SJCRH30 (cell line): Measurements from ENCODE around the gene OR5B21. TPM values are rescaled to one million over a fixed set of nuclear protein-coding genes. Genes with fewer than 3 reads are reported as not detected.

ENCODE experiments used
- DNase-seq, 2 experiments: peaks; one replicate each; pipeline ENCODE4 v3.0.0-alpha.2; 2015 to 2020
- H3K27ac ChIP-seq: fragments of 250-450 bp; sonication (Bioruptor Pico); 2 replicates; pipeline ENCODE4 v1.5.1; 2020; ENCODE audit warnings: mild to moderate bottlenecking, moderate library complexity
- H3K27me3 ChIP-seq: fragments of 250-450 bp; sonication (Bioruptor Pico); 2 replicates; pipeline ENCODE4 v1.5.1; 2020; ENCODE audit warnings: mild to moderate bottlenecking, moderate library complexity
- H3K36me3 ChIP-seq: fragments of 250-450 bp; sonication (Bioruptor Pico); 2 replicates; pipeline ENCODE4 v1.5.1; 2020; ENCODE audit warnings: mild to moderate bottlenecking, moderate library complexity
- H3K4me1 ChIP-seq: fragments of 250-450 bp; sonication (Bioruptor Pico); 2 replicates; pipeline ENCODE4 v1.5.1; 2020; ENCODE audit warnings: mild to moderate bottlenecking, moderate library complexity
- H3K4me3 ChIP-seq: fragments of 250-450 bp; sonication (Bioruptor Pico); 2 replicates; pipeline ENCODE4 v1.5.1; 2020; ENCODE audit warnings: mild to moderate bottlenecking, moderate library complexity
- H3K9me3 ChIP-seq: fragments of 250-450 bp; sonication (Bioruptor Pico); replicated peaks from 2 replicates; pipeline ENCODE4 v1.5.1; 2020; ENCODE audit warnings: mild to moderate bottlenecking, moderate library complexity
- total RNA-seq: library from RNA; depleted of rRNA; stranded (reverse); fragments of >200 nt; shearing (Covaris generic); gene quantifications from 2 replicates; pipeline ENCODE4 v1.2.3, GENCODE V29; 2014; rRNA removed

OR5B21 gene
- not detected in 2 replicates for total RNA-seq

- Histone ChIP-seq H3K27me3 (no peaks in the 10 kb centered on the region), H3K9me3 (no peaks in the 10 kb centered on the region), H3K27ac (no peak within 1 kb of the TSS), H3K4me1 (no peaks in the 10 kb centered on the region), H3K36me3 (no peaks in the 10 kb centered on the region), H3K4me3 (no peak within 1 kb of the TSS)
- DNase-seq: no peak
Measured at GRCh38 chr11:58508005-58508404, at the start of gene OR5B21. OR5B21 (minus strand) TSS chr11:58508105; CDS start chr11:58508105, 0 bp downstream.

- DNase-seq: no peak
- Histone ChIP-seq H3K27me3 (no peaks in the 10 kb centered on the region), H3K36me3 (no peaks in the 10 kb centered on the region), H3K9me3 (no peaks in the 10 kb centered on the region), H3K27ac (no peak overlapping the region), H3K4me3 (no peak overlapping the region), H3K4me1 (no peaks in the 10 kb centered on the region)
Measured at GRCh38 chr11:58549644-58550043, 41.7 kb upstream of the OR5B21 start.

GRCh38 chr11:58546841-58547240, 38.9 kb upstream of the OR5B21 start:
- H3K36me3 ChIP-seq: no peaks in the 10 kb centered on the region
- no peak overlapping the region for H3K27ac ChIP-seq
- H3K4me3 ChIP-seq: no peak overlapping the region
- no peak for DNase-seq
- H3K27me3 ChIP-seq: no peaks in the 10 kb centered on the region
- H3K4me1 ChIP-seq: no peaks in the 10 kb centered on the region
- H3K9me3 ChIP-seq: no peaks in the 10 kb centered on the region

- no peak overlapping the region for H3K27ac ChIP-seq
Measured at GRCh38 chr11:58531865-58532341, 24.0 kb upstream of the OR5B21 start.

GRCh38 chr11:58530236-58530635, 22.3 kb upstream of the OR5B21 start:
- no peak for DNase-seq
- H3K4me3 ChIP-seq: no peak overlapping the region
- no peaks in the 10 kb centered on the region for H3K36me3 ChIP-seq
- no peaks in the 10 kb centered on the region for H3K4me1 ChIP-seq
- no peaks in the 10 kb centered on the region for H3K9me3 ChIP-seq
- no peak overlapping the region for H3K27ac ChIP-seq
- H3K27me3 ChIP-seq: no peaks in the 10 kb centered on the region

More at GRCh38 chr11:58531865-58532341, 24.0 kb upstream of the OR5B21 start:
- no peaks in the 10 kb centered on the region for H3K4me1 ChIP-seq
- H3K4me3 ChIP-seq: no peak overlapping the region
- no peaks in the 10 kb centered on the region for H3K27me3 ChIP-seq
- no peak for DNase-seq
- no peaks in the 10 kb centered on the region for H3K36me3 ChIP-seq
- H3K9me3 ChIP-seq: no peaks in the 10 kb centered on the region

GRCh38 chr11:58527429-58527828, 19.5 kb upstream of the OR5B21 start:
- Histone ChIP-seq H3K4me3 (no peak overlapping the region), H3K9me3 (no peaks in the 10 kb centered on the region), H3K36me3 (no peaks in the 10 kb centered on the region), H3K27ac (no peak overlapping the region), H3K4me1 (no peaks in the 10 kb centered on the region), H3K27me3 (no peaks in the 10 kb centered on the region)
- DNase-seq: no peak

GRCh38 chr11:58526721-58527120, 18.8 kb upstream of the OR5B21 start:
- 0 out of 2 replicates have a peak, but pooled peaks cover 2% of the 10 kb centered on the region for H3K27me3 ChIP-seq
- no peaks in the 10 kb centered on the region for H3K9me3 ChIP-seq
- DNase-seq: no peak
- H3K4me1 ChIP-seq: no peaks in the 10 kb centered on the region
- H3K36me3 ChIP-seq: no peaks in the 10 kb centered on the region
- no peak overlapping the region for H3K27ac ChIP-seq
- H3K4me3 ChIP-seq: no peak overlapping the region

- no peaks in the 10 kb centered on the region for H3K36me3 ChIP-seq
- no peak overlapping the region for H3K4me3 ChIP-seq
- no peak overlapping the region for H3K27ac ChIP-seq
- no peaks in the 10 kb centered on the region for H3K4me1 ChIP-seq
- no peaks in the 10 kb centered on the region for H3K9me3 ChIP-seq
- H3K27me3 ChIP-seq: 0 out of 2 replicates have a peak, but pooled peaks cover 2% of the 10 kb centered on the region
- DNase-seq: no peak
Measured at GRCh38 chr11:58525037-58525614, 17.2 kb upstream of the OR5B21 start.

GRCh38 chr11:58524232-58525036, 16.5 kb upstream of the OR5B21 start:
- peak; percentile 47 to 78 for DNase-seq
- H3K27me3 ChIP-seq: 0 out of 2 replicates have a peak, but pooled peaks cover 2% of the 10 kb centered on the region
- H3K27ac ChIP-seq: no peak overlapping the region
- no peaks in the 10 kb centered on the region for H3K4me1 ChIP-seq
- H3K36me3 ChIP-seq: no peaks in the 10 kb centered on the region
- no peak overlapping the region for H3K4me3 ChIP-seq
- H3K9me3 ChIP-seq: no peaks in the 10 kb centered on the region

- no peaks in the 10 kb centered on the region for H3K4me1 ChIP-seq
- no peaks in the 10 kb centered on the region for H3K36me3 ChIP-seq
- no peak overlapping the region for H3K27ac ChIP-seq
- peak; percentile 27 to 66 for DNase-seq
- no peak overlapping the region for H3K4me3 ChIP-seq
- H3K9me3 ChIP-seq: no peaks in the 10 kb centered on the region
- H3K27me3 ChIP-seq: no peaks in the 10 kb centered on the region
Measured at GRCh38 chr11:58513747-58514367, 6.0 kb upstream of the OR5B21 start.

- Histone ChIP-seq H3K27me3 (no peaks in the 10 kb centered on the region), H3K36me3 (no peaks in the 10 kb centered on the region), H3K4me1 (no peaks in the 10 kb centered on the region), H3K27ac (no peak overlapping the region), H3K9me3 (no peaks in the 10 kb centered on the region), H3K4me3 (no peak overlapping the region)
- DNase-seq: no peak
Measured at GRCh38 chr11:58511636-58512035, 3.7 kb upstream of the OR5B21 start.

GRCh38 chr11:58509748-58510147, 1.8 kb upstream of the OR5B21 start:
- DNase-seq: no peak
- Histone ChIP-seq H3K36me3 (no peaks in the 10 kb centered on the region), H3K4me1 (no peaks in the 10 kb centered on the region), H3K27me3 (no peaks in the 10 kb centered on the region), H3K9me3 (no peaks in the 10 kb centered on the region), H3K4me3 (no peak overlapping the region), H3K27ac (no peak overlapping the region)

- Histone ChIP-seq H3K27me3 (no peaks in the 10 kb centered on the region), H3K4me1 (no peaks in the 10 kb centered on the region), H3K36me3 (no peaks in the 10 kb centered on the region), H3K27ac (no peak overlapping the region), H3K9me3 (no peaks in the 10 kb centered on the region), H3K4me3 (no peak overlapping the region)
- no peak for DNase-seq
Measured at GRCh38 chr11:58508814-58509213, 909 bp upstream of the OR5B21 start.

- H3K27ac ChIP-seq: no peak overlapping the region
- no peaks in the 10 kb centered on the region for H3K27me3 ChIP-seq
- no peak overlapping the region for H3K4me3 ChIP-seq
- H3K9me3 ChIP-seq: no peaks in the 10 kb centered on the region
- DNase-seq: no peak
- H3K36me3 ChIP-seq: no peaks in the 10 kb centered on the region
- no peaks in the 10 kb centered on the region for H3K4me1 ChIP-seq
Measured at GRCh38 chr11:58507355-58507754, 550 bp downstream of the OR5B21 start.

GRCh38 chr11:58506935-58507334, 970 bp downstream of the OR5B21 start:
- no peaks in the 10 kb centered on the region for H3K9me3 ChIP-seq
- DNase-seq: no peak
- no peaks in the 10 kb centered on the region for H3K27me3 ChIP-seq
- no peaks in the 10 kb centered on the region for H3K36me3 ChIP-seq
- no peak overlapping the region for H3K27ac ChIP-seq
- H3K4me1 ChIP-seq: no peaks in the 10 kb centered on the region
- H3K4me3 ChIP-seq: no peak overlapping the region
